Trophoblast cell (in vitro differentiated cells and primary cell): Measurements from ENCODE around the gene BMERB1.
"Not testable (repeated sequence)": the region's sequence is repeated elsewhere in the genome, so short reads cannot be mapped to it uniquely, and the experiment has no call there.

Source experiments
- DNase-seq, 2 donors: peaks; one replicate each; pipeline ENCODE4 v3.0.0-alpha.2; 2016
- H2AFZ ChIP-seq: 2 replicates; pipeline ENCODE4 v1.6.1; 2013; ENCODE audit warnings: low read length, moderate library complexity, mild to moderate bottlenecking; ENCODE audit not compliant: insufficient read depth, poor library complexity
- H2AK5ac ChIP-seq: 2 replicates; pipeline ENCODE4 v1.6.1; 2013; ENCODE audit warnings: mild to moderate bottlenecking, low read length
- H2BK120ac ChIP-seq: 2 replicates; pipeline ENCODE4 v1.6.1; 2013; ENCODE audit warnings: low read length, mild to moderate bottlenecking, moderate library complexity; ENCODE audit not compliant: insufficient read depth, poor library complexity
- H2BK12ac ChIP-seq: 2 replicates; pipeline ENCODE4 v1.6.1; 2013; ENCODE audit warnings: mild to moderate bottlenecking, low read length, moderate library complexity
- H2BK5ac ChIP-seq: 2 replicates; pipeline ENCODE4 v1.6.1; 2013; ENCODE audit warnings: low read length, low read depth, moderate library complexity, mild to moderate bottlenecking; ENCODE audit not compliant: poor library complexity
- H3K14ac ChIP-seq: 2 replicates; pipeline ENCODE4 v1.6.1; 2013; ENCODE audit warnings: mild to moderate bottlenecking, low read length
- H3K18ac ChIP-seq: 2 replicates; pipeline ENCODE4 v1.6.1; 2013; ENCODE audit warnings: mild to moderate bottlenecking, low read length
- H3K23ac ChIP-seq: 2 replicates; pipeline ENCODE4 v1.6.1; 2013; ENCODE audit warnings: low read length
- H3K27ac ChIP-seq: 2 replicates; pipeline ENCODE4 v1.5.1; 2013; ENCODE audit warnings: low read depth, mild to moderate bottlenecking, inconsistent platforms, low read length, moderate library complexity
- H3K27me3 ChIP-seq: 2 replicates; pipeline ENCODE4 v1.6.1; 2013; ENCODE audit warnings: inconsistent platforms, mild to moderate bottlenecking, low read length, moderate library complexity; ENCODE audit not compliant: insufficient read depth
- H3K36me3 ChIP-seq, 2 experiments: 1 replicate in 1 of 2; 2 replicates in 1 of 2; pipeline ENCODE4 v1.6.1; 2013; ENCODE audit warnings: low read length in 2 of 2, mild to moderate bottlenecking in 2 of 2, moderate library complexity in 1 of 2; ENCODE audit not compliant: insufficient read depth in 2 of 2, control insufficient read depth in 1 of 2
- H3K4ac ChIP-seq: 2 replicates; pipeline ENCODE4 v1.6.1; 2013; ENCODE audit warnings: low read depth, mild to moderate bottlenecking, low read length, moderate library complexity
- H3K4me1 ChIP-seq, 2 experiments: 1 replicate in 1 of 2; 2 replicates in 1 of 2; pipeline ENCODE4 v1.6.1; 2013; ENCODE audit warnings: low read length in 2 of 2, mild to moderate bottlenecking in 2 of 2, moderate library complexity in 1 of 2; ENCODE audit not compliant: insufficient read depth in 2 of 2, control insufficient read depth in 1 of 2
- H3K4me2 ChIP-seq: 2 replicates; pipeline ENCODE4 v1.6.1; 2013; ENCODE audit warnings: inconsistent platforms, mild to moderate bottlenecking, low read length, moderate library complexity
- H3K4me3 ChIP-seq: 2 replicates; pipeline ENCODE4 v1.5.1; 2013; ENCODE audit warnings: mild to moderate bottlenecking, low read depth, low read length, inconsistent platforms
- H3K79me1 ChIP-seq: one replicate; pipeline ENCODE4 v1.6.1; 2013; ENCODE audit warnings: low read length
- H3K79me2 ChIP-seq: 2 replicates; pipeline ENCODE4 v1.6.1; 2013; ENCODE audit warnings: low read length, mild to moderate bottlenecking; ENCODE audit not compliant: control insufficient read depth, insufficient read depth, poor library complexity
- H3K9ac ChIP-seq: 2 replicates; pipeline ENCODE4 v1.6.1; 2013; ENCODE audit warnings: mild to moderate bottlenecking, low read length
- H3K9me3 ChIP-seq: 2 replicates; pipeline ENCODE4 v1.6.1; 2013; ENCODE audit warnings: low read depth, mild to moderate bottlenecking, control low read depth, inconsistent platforms, low read length; ENCODE audit not compliant: insufficient read depth
- H4K12ac ChIP-seq: 2 replicates; pipeline ENCODE4 v1.6.1; 2013; ENCODE audit warnings: low read depth, mild to moderate bottlenecking, low read length, moderate library complexity
- H4K8ac ChIP-seq: 2 replicates; pipeline ENCODE4 v1.6.1; 2013; ENCODE audit warnings: low read depth, mild to moderate bottlenecking, low read length, moderate library complexity
- H4K91ac ChIP-seq: one replicate; pipeline ENCODE4 v1.6.1; 2013; ENCODE audit warnings: low read depth, mild to moderate bottlenecking, low read length, moderate library complexity
- WGBS: extraction: QIAGEN DNeasy Blood & Tissue Kit; methylation state at CpG from one replicate; pipeline ENCODE4 v1.1.7; 2013; ENCODE audit warnings: missing lambda C conversion rate; ENCODE audit not compliant: insufficient read length, insufficient coverage; ENCODE audit errors: extremely low coverage; 5-methylcytosine and 5-hydroxymethylcytosine counted together

BMERB1 gene

DNA sequence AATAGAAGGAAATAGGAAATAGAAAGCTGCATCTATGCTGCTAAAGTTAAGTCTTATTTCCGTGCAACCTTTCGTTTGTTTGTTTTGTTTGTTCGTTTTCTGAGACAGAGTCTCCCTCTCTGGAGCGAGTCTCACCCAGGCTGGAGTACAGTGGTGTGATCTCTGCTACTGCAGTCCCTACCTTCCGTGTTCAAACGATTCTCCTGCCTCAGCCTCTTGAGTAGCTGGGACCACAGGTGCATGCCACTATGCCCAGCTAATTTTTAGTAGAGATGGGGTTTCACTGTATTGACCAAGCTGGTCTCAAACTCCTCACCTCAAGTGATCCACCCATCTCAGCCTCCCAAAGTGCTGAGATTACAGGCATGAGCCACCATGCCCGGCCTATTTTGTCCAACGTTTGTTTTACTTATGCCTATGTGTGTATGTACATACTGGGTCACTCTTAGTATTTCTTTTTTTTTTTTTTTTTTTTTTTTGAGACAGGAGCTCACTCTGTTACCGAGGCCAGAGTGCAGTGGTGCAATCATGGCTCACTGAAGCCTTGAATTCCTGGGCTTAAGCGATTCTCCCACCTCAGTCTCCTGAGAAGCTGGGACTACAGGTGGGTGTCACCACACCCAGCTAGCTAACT is 16.8 kb downstream of the BMERB1 start:
- Histone ChIP-seq H3K4ac (no peak overlapping the region), H2AFZ (no peak overlapping the region), H3K4me3 (no peak overlapping the region), H3K27ac (no peak overlapping the region), H2BK5ac (no peak overlapping the region), H2BK12ac (no peak overlapping the region), H4K12ac (no peak overlapping the region), H3K36me3 (no peaks in the 10 kb centered on the region), H3K4me1 (no peaks in the 10 kb centered on the region), H4K91ac (no peak overlapping the region), H3K27me3 (no peaks in the 10 kb centered on the region), H3K79me1 (no peaks in the 10 kb centered on the region), H3K9ac (no peak overlapping the region), H3K9me3 (no peaks in the 10 kb centered on the region), H3K14ac (no peak overlapping the region), H3K4me2 (no peak overlapping the region), H4K8ac (no peak overlapping the region), H2BK120ac (no peak overlapping the region), H3K23ac (no peak overlapping the region), H3K18ac (no peak overlapping the region), H3K79me2 (no peaks in the 10 kb centered on the region), H2AK5ac (no peak overlapping the region)
- DNase-seq, result no peak
- WGBS, result no CpG with 5 or more reads among the region's 10 CpGs

DNA sequence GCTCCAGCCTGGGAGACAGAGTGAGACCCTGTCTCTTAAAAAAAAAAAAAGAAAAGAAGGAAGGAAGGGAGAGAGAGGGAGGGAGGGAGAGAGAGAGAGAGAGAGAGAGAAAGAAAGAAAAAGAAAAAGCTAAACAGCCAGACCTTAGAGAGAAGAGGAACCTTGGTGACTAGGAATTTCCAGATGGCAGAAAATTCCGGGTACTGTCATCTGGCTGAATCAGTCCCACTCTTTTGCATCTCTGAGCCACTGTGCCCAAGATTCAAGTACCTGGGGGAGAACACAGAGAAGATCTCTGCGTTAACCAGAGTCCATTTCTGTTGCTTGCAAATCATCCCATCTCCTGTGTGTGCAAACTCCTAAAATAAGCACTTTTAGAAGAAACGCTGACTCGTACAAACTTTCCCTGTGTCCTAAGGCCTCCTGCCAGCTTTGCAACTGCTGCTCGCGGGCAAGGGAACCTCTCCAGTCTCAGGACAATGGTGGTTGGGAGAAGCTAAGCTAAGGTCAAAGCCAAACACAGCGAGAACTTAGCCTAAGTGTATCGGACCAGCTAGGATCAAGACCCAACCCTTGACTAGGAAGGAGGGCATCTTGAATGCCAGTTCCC is 18.0 kb downstream of the BMERB1 start:
- Histone ChIP-seq H2BK12ac (no peak overlapping the region), H3K14ac (no peak overlapping the region), H3K79me1 (no peaks in the 10 kb centered on the region), H3K27ac (no peak overlapping the region), H2BK120ac (no peak overlapping the region), H3K79me2 (no peaks in the 10 kb centered on the region), H3K27me3 (no peaks in the 10 kb centered on the region), H2AK5ac (no peak overlapping the region), H3K9ac (no peak overlapping the region), H3K4ac (no peak overlapping the region), H3K4me1 (no peaks in the 10 kb centered on the region), H2AFZ (no peak overlapping the region), H3K4me2 (no peak overlapping the region), H3K9me3 (no peaks in the 10 kb centered on the region), H2BK5ac (no peak overlapping the region), H4K8ac (no peak overlapping the region), H3K36me3 (no peaks in the 10 kb centered on the region), H4K91ac (no peak overlapping the region), H3K23ac (no peak overlapping the region), H3K4me3 (no peak overlapping the region), H4K12ac (no peak overlapping the region), H3K18ac (no peak overlapping the region)
- DNase-seq, result no peak
- no CpG with 5 or more reads among the region's 8 CpGs for WGBS

DNA sequence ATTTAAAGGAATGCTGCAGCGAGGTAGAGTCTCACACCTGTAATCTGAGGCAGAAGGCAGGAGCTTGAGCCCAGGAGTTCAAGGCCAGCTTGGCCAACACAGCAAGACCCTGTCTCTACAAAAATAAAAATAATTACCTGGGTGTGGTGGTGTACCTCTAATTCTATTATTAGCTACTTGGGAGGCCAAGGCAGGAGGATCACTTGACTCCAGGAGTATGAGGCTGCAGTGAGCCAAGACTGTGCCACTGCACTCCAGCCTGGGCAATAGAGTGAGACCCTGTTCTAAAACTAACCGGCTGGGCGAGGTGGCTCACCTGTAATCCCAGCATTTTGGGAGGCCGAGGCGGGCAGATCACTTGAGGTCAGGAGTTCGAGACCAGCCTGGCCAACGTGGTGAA is 18.9 kb downstream of the BMERB1 start:
- not testable (repeated sequence) for DNase-seq, H3K27me3 ChIP-seq, H3K4me1 ChIP-seq, H3K79me1 ChIP-seq, H4K12ac ChIP-seq, H3K9ac ChIP-seq, H3K27ac ChIP-seq, H3K4me3 ChIP-seq, H3K14ac ChIP-seq, H4K8ac ChIP-seq, H2BK5ac ChIP-seq, H3K9me3 ChIP-seq, H3K36me3 ChIP-seq, H3K79me2 ChIP-seq, H3K23ac ChIP-seq, H3K18ac ChIP-seq, H2BK120ac ChIP-seq, H3K4me2 ChIP-seq, H2AK5ac ChIP-seq, H2AFZ ChIP-seq, H4K91ac ChIP-seq, H2BK12ac ChIP-seq, H3K4ac ChIP-seq
- WGBS, result no CpG with 5 or more reads among the region's 7 CpGs

- DNase-seq, H4K91ac ChIP-seq, H3K4me1 ChIP-seq, H3K27me3 ChIP-seq, H4K12ac ChIP-seq, H3K4me3 ChIP-seq, H2BK120ac ChIP-seq, H3K4ac ChIP-seq, H3K23ac ChIP-seq, H2BK5ac ChIP-seq, H3K36me3 ChIP-seq, H3K9ac ChIP-seq, H2AK5ac ChIP-seq, H3K14ac ChIP-seq, H2AFZ ChIP-seq, H3K9me3 ChIP-seq, H3K79me2 ChIP-seq, H3K18ac ChIP-seq, H4K8ac ChIP-seq, H3K4me2 ChIP-seq, H3K27ac ChIP-seq, H3K79me1 ChIP-seq, H2BK12ac ChIP-seq: not testable (repeated sequence)
- no CpG with 5 or more reads among the region's 11 CpGs for WGBS
These were observed 20.5 kb downstream of the BMERB1 start for GRCh38 chr16:15454933-15455332.
